GF-D8 (cell line): ENCODE data around the gene TBL1X.
"Not testable (repeated sequence)": the region's sequence is repeated elsewhere in the genome, so short reads cannot be mapped to it uniquely, and the experiment has no call there.

ENCODE experiments used
- DNase-seq: peaks from one replicate; lab custom pipeline; 2025; lab: John Stamatoyannopoulos, UW

The TBL1X gene

GRCh38 chrX:9765737-9766097 lies 300.9 kb downstream of the TBL1X start, which contains the start of gene GPR143:
Gene GPR143, minus strand, starts transcription at chrX:9765847. Its CDS starts 30 bp downstream, at chrX:9765817.
- no peak for DNase-seq

GRCh38 chrX:9767375-9767774 lies 302.5 kb downstream of the TBL1X start:
- DNase-seq = no peak

- not testable (repeated sequence) for DNase-seq
Observed at GRCh38 chrX:9768321-9768839, 303.5 kb downstream of the TBL1X start.

GRCh38 chrX:9770319-9770718 lies 305.5 kb downstream of the TBL1X start:
- no peak for DNase-seq

GRCh38 chrX:9772943-9773342 lies 308.1 kb downstream of the TBL1X start:
- no peak for DNase-seq

- peak; percentile 56 for DNase-seq
Observed at GRCh38 chrX:9775930-9776329, 311.1 kb downstream of the TBL1X start.

- DNase-seq = no peak
Observed at GRCh38 chrX:9781941-9782340, 317.1 kb downstream of the TBL1X start.

GRCh38 chrX:9784332-9784731 lies 319.5 kb downstream of the TBL1X start:
- no peak for DNase-seq

GRCh38 chrX:9785254-9785943 lies 320.5 kb downstream of the TBL1X start:
- DNase-seq = no peak

- no peak for DNase-seq
Observed at GRCh38 chrX:9785944-9786797, 321.3 kb downstream of the TBL1X start, which contains the start of gene SHROOM2. Gene SHROOM2, plus strand, starts transcription at chrX:9786429. Its CDS starts 117 bp downstream, at chrX:9786546.

GRCh38 chrX:9786798-9787635 lies 322.2 kb downstream of the TBL1X start:
- DNase-seq = no peak

GRCh38 chrX:9788911-9789310 lies 324.1 kb downstream of the TBL1X start:
- no peak for DNase-seq

- no peak for DNase-seq
Observed at GRCh38 chrX:9789555-9789954, 324.7 kb downstream of the TBL1X start.
